Panc1 (cell line): Measurements from ENCODE around the gene PRRX2. TPM values are rescaled to one million over a fixed set of nuclear protein-coding genes. Genes with fewer than 3 reads are reported as not detected.

Experiments used
- ATAC-seq: fragments of 200-7000 bp; cut with Tn5 transposase; 2 replicates; pipeline ENCODE4 v1.9.1; 2020; ENCODE audit warnings: mild to moderate bottlenecking, moderate library complexity
- BruUV-seq: library from RNA; stranded (reverse); fragments of 400-500 nt; replicated peaks from 2 replicates; lab custom pipeline; 2021; lab: Mats Ljungman, UMichigan
- CTCF ChIA-PET: fragments of 300-600 bp; sonication (Branson Sonifier 250); formaldehyde crosslinking; loops from one replicate; lab custom pipeline; 2022; ENCODE audit warnings: antibody characterized with exemption; lab: Charles Lee
- POLR2A ChIA-PET: fragments of 300-600 bp; sonication (Branson Sonifier 250); formaldehyde crosslinking; loops from one replicate; lab custom pipeline; 2022; ENCODE audit warnings: antibody characterized with exemption; lab: Charles Lee
- DNase-seq: peaks from one replicate; pipeline ENCODE4 v3.0.0-alpha.2; 2010; ENCODE audit warnings: low read depth, low spot score
- H3K27ac ChIP-seq: 2 replicates; pipeline ENCODE4 v1.5.1; 2011; ENCODE audit warnings: mild to moderate bottlenecking, low read length, inconsistent platforms
- H3K27me3 ChIP-seq: fragments of 200-500 bp; sonication (Bioruptor generic); 2 replicates; pipeline ENCODE4 v1.6.0; 2014; ENCODE audit warnings: low read length, inconsistent platforms; ENCODE audit not compliant: control insufficient read depth, insufficient read depth
- H3K36me3 ChIP-seq: fragments of 200-500 bp; sonication (Bioruptor generic); 2 replicates; pipeline ENCODE4 v1.5.1; 2014; ENCODE audit warnings: inconsistent platforms, mild to moderate bottlenecking, low read length, moderate library complexity; ENCODE audit not compliant: control insufficient read depth, insufficient read depth
- H3K4me1 ChIP-seq: 2 replicates; pipeline ENCODE4 v1.5.1; 2011; ENCODE audit warnings: inconsistent platforms, mild to moderate bottlenecking, low read length, moderate library complexity; ENCODE audit not compliant: control insufficient read depth, insufficient read depth
- H3K4me3 ChIP-seq, 2 experiments: 2 replicates each; pipeline ENCODE4 v1.5.1; 2011 to 2012; ENCODE audit warnings: low read depth in 2 of 2, low read length in 2 of 2, mild to moderate bottlenecking in 2 of 2, inconsistent platforms in 1 of 2, moderate library complexity in 1 of 2
- H3K9me3 ChIP-seq: fragments of 200-500 bp; sonication (Bioruptor generic); 2 replicates; pipeline ENCODE4 v1.5.1; 2014; ENCODE audit warnings: low read depth, mild to moderate bottlenecking, inconsistent platforms, low read length, moderate library complexity; ENCODE audit not compliant: control insufficient read depth, insufficient read depth
- POLR2AphosphoS5 ChIP-seq: IDR thresholded peaks from 2 replicates; pipeline ENCODE4 v1.6.1; 2012; ENCODE audit warnings: mild to moderate bottlenecking, low read depth, low read length, moderate library complexity
- SIN3A ChIP-seq: IDR thresholded peaks from 2 replicates; pipeline ENCODE4 v1.6.1; 2012; ENCODE audit warnings: low read depth, mild to moderate bottlenecking, low read length, moderate library complexity, borderline replicate concordance; ENCODE audit not compliant: insufficient read depth
- TCF7L2 ChIP-seq: IDR thresholded peaks from 2 replicates; pipeline ENCODE4 v1.6.1; 2011; ENCODE audit warnings: mild to moderate bottlenecking, low read depth, low read length, inconsistent platforms
- in situ Hi-C: cut with HindIII; loops from 2 replicates; pipeline ENCODE4 v1.10.0; 2016; ENCODE audit warnings: low sequenced_read_pairs, low pct_unique_long_range_greater_than_20kb
- intact Hi-C: fragments of 100-400 bp; cut with micrococcal nuclease; formaldehyde crosslinking; loops from one replicate; pipeline ENCODE4 v1.10.0; 2022; ENCODE audit not compliant: unreplicated experiment
- total RNA-seq: library from RNA; stranded (reverse); gene quantifications from one replicate; pipeline ENCODE4 v1.2.1, GENCODE V29; 2021; ENCODE audit not compliant: unreplicated experiment
- TF ChIP-seq, protein P1 (sequence below): fragments of 450-650 bp; IDR thresholded peaks from 2 replicates; pipeline ENCODE4 v1.5.1; 2017; ENCODE audit warnings: mild to moderate bottlenecking
- TF ChIP-seq, protein P2 (sequence below), 2 experiments: IDR thresholded peaks; 2 replicates each; pipeline ENCODE4 v1.6.1; 2011 to 2012; ENCODE audit warnings: low read depth in 2 of 2, control low read depth in 1 of 2, low read length in 1 of 2, mild to moderate bottlenecking in 1 of 2, moderate library complexity in 1 of 2; ENCODE audit not compliant: insufficient read depth in 1 of 2

The PRRX2 gene
- total RNA-seq, 1 experiment from 2014 or later: 6.3 TPM

DNA sequence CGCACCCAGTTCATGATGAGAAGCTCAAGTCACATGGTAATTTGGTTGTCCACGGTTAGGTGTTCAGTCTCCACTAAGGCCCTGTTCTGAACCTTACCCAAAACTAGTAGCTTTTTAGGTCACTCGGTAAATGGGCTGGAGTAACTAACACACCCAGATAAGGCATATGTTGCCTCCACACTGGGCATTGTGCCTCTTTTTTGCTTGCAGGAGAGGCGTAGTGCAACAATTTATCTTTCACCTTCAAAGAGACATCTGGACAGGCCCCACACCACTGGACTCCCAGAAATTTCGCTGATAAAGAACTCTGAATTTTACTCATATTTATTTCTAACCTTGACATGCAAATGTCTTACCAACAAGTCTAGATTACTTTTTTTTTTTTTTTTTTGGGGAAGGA, 104.2 kb downstream of the PRRX2 start:
- intact Hi-C loops: no loop called here
- ATAC-seq (no peak), DNase-seq (no peak)
- Histone ChIP-seq H3K27me3 (no peaks in the 10 kb centered on the region), H3K9me3 (no peaks in the 10 kb centered on the region), H3K4me3 (no peak overlapping the region), H3K27ac (no peak overlapping the region), H3K36me3 (no peaks in the 10 kb centered on the region), H3K4me1 (no peaks in the 10 kb centered on the region)
- no TSS peak for BruUV-seq
- CTCF ChIA-PET: no interaction called here
- TF ChIP-seq TCF7L2 (no peak), SIN3A (no peak), POLR2AphosphoS5 (no peak)
- TF ChIP-seq, protein P1, sequence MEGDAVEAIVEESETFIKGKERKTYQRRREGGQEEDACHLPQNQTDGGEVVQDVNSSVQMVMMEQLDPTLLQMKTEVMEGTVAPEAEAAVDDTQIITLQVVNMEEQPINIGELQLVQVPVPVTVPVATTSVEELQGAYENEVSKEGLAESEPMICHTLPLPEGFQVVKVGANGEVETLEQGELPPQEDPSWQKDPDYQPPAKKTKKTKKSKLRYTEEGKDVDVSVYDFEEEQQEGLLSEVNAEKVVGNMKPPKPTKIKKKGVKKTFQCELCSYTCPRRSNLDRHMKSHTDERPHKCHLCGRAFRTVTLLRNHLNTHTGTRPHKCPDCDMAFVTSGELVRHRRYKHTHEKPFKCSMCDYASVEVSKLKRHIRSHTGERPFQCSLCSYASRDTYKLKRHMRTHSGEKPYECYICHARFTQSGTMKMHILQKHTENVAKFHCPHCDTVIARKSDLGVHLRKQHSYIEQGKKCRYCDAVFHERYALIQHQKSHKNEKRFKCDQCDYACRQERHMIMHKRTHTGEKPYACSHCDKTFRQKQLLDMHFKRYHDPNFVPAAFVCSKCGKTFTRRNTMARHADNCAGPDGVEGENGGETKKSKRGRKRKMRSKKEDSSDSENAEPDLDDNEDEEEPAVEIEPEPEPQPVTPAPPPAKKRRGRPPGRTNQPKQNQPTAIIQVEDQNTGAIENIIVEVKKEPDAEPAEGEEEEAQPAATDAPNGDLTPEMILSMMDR: no peak
- TF ChIP-seq, protein P2, sequence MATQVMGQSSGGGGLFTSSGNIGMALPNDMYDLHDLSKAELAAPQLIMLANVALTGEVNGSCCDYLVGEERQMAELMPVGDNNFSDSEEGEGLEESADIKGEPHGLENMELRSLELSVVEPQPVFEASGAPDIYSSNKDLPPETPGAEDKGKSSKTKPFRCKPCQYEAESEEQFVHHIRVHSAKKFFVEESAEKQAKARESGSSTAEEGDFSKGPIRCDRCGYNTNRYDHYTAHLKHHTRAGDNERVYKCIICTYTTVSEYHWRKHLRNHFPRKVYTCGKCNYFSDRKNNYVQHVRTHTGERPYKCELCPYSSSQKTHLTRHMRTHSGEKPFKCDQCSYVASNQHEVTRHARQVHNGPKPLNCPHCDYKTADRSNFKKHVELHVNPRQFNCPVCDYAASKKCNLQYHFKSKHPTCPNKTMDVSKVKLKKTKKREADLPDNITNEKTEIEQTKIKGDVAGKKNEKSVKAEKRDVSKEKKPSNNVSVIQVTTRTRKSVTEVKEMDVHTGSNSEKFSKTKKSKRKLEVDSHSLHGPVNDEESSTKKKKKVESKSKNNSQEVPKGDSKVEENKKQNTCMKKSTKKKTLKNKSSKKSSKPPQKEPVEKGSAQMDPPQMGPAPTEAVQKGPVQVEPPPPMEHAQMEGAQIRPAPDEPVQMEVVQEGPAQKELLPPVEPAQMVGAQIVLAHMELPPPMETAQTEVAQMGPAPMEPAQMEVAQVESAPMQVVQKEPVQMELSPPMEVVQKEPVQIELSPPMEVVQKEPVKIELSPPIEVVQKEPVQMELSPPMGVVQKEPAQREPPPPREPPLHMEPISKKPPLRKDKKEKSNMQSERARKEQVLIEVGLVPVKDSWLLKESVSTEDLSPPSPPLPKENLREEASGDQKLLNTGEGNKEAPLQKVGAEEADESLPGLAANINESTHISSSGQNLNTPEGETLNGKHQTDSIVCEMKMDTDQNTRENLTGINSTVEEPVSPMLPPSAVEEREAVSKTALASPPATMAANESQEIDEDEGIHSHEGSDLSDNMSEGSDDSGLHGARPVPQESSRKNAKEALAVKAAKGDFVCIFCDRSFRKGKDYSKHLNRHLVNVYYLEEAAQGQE (IDR thresholded peaks at IDR 0.05; ENCODE audit: insufficient read depth in 1 of 2, low read depth in 2 of 2, low read length in 1 of 2): no peak
- in situ Hi-C loops: no loop called here
- POLR2A ChIA-PET: no interaction called here

DNA sequence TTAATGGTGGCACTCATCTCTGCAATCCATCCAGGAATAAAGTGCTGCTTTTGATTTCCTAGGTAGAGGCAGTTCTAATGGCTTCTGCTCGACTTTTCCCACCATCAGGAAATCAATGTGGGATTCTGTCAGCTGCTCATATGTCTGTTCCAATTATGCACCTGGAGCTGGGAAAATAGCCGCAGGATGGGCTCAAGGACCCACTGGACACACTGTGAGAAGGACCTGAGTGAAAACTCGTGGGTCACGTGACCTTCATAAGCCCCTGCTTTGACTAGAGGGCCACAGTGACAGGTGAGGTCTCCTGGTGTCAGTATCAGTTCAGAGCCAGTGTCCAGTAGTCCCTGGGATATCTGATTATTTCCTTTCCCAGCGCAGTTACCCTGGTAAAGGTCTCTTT, 105.3 kb downstream of the PRRX2 start:
- Histone ChIP-seq H3K4me3 (no peak overlapping the region), H3K36me3 (no peaks in the 10 kb centered on the region), H3K27ac (no peak overlapping the region), H3K4me1 (no peaks in the 10 kb centered on the region), H3K9me3 (no peaks in the 10 kb centered on the region), H3K27me3 (no peaks in the 10 kb centered on the region)
- no TSS peak for BruUV-seq
- ChIA-PET CTCF (no interaction called here), POLR2A (no interaction called here)
- in situ Hi-C loops (no loop called here), intact Hi-C loops (no loop called here)
- ATAC-seq: no peak
- TF ChIP-seq, protein P1: no peak
- TF ChIP-seq, protein P2 (IDR thresholded peaks at IDR 0.05; ENCODE audit: insufficient read depth in 1 of 2, low read depth in 2 of 2, low read length in 1 of 2): no peak
- TF ChIP-seq POLR2AphosphoS5 (no peak), SIN3A (no peak), TCF7L2 (no peak)
- no peak for DNase-seq

Other genes starting within 250 kb of the PRRX2 start
- gene C9orf50, start 44.5 kb upstream of the PRRX2 start, total RNA-seq: not detected
- 47.5 TPM for gene NTMT1, start 39.5 kb upstream of the PRRX2 start, total RNA-seq
- gene ASB6, start 23.5 kb upstream of the PRRX2 start, total RNA-seq: 14.3 TPM
- 1.1 TPM for gene PTGES, start 87.4 kb downstream of the PRRX2 start, total RNA-seq
- 37.6 TPM for gene TOR1B, start 137.5 kb downstream of the PRRX2 start, total RNA-seq
- 33.6 TPM for gene TOR1A, start 158.5 kb downstream of the PRRX2 start, total RNA-seq
- 33.6 TPM for gene C9orf78, start 169.6 kb downstream of the PRRX2 start, total RNA-seq
- gene USP20, start 169.8 kb downstream of the PRRX2 start, total RNA-seq: 14.4 TPM